SKM-1 (cell line): ENCODE data around the gene EVC.
"Not testable (repeated sequence)": the region's sequence is repeated elsewhere in the genome, so short reads cannot be mapped to it uniquely, and the experiment has no call there.

Experiments
- DNase-seq: peaks from one replicate; lab custom pipeline; 2025; ENCODE audit not compliant: unreplicated experiment; lab: John Stamatoyannopoulos, UW

Gene EVC

DNA sequence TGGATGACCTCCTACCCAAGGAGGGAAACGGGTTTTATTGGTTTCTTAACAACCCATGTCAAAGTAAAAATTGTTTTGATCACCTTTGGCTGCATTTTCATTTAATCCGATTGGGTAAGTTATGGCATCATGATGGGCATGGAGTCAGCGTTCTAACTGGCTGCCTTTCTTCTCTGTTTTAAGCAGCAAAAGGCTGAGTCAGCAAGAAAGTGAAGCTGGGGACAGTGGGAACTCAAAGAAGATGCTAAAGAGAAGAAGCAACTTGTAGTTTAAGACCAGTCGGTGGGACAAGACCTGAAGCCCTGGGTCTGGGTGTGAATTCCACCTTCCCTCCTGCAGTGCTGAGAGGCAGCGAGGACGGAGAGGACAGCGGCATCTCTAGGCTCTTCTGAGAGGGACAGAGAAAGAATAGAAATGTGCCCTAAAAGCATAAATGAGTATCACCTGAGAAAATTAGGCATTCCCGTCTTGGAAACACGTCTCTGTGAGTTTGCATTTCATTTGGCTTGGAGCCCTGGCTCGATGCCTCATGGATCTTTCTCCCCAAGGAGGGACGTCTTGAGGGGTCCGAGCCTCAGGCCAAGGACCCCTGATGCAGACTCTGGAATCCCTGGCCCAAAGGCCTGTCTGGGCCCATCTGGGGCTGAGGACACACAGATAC lies 99.9 kb downstream of the EVC start:
- DNase-seq: no peak

DNA sequence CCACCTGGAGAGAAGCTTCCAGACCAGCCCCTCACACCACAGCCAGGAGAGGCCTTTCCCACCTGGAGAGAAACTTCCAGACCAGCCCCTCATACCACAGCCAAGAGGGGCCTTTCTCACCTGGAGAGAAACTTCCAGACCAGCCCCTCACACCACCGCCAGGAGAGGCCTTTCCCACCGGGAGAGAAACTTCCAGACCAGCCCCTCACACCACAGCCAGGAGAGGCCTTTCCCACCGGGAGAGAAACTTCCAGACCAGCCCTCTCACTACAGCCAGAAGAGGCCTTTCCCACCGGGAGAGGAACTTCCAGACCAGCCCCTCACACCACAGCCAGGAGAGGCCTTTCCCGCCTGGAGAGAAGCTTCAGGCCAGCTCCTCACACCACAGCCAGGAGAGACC lies 101.1 kb downstream of the EVC start:
- not testable (repeated sequence) for DNase-seq

DNA sequence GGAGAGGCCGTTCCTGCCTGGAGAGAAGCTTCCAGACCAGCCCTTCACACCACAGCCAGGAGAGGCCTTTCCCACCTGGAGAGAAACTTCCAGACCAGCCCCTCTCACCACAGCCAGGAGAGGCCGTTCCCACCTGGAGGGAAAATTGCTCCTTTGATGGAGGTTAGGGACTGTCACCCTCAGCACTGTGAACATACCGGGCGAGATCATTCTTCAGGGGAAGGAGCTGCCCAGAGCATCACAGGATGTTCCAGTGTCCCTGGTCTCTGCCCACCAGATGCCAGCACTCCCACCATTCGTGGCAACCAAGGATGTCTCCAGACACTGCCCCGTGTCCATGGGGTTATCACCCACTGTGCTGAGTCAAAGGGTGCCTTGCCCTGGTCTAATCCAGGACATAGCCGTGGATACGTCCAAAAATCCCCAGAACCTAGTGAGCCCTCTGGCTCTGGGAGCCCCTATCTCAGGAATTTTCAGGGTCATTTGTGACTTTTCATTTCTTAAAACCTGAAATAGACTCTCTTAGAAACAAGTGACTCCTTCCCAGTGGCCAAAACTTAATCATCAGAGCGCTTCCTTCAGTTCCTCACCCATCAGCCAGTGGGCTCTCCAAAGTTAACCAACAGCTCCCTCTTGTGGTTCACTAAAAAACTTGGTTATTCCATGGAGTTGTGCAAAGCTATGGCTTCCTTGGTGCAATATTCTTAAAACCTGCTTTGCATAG lies 101.7 kb downstream of the EVC start:
- peak; percentile 83 for DNase-seq

DNA sequence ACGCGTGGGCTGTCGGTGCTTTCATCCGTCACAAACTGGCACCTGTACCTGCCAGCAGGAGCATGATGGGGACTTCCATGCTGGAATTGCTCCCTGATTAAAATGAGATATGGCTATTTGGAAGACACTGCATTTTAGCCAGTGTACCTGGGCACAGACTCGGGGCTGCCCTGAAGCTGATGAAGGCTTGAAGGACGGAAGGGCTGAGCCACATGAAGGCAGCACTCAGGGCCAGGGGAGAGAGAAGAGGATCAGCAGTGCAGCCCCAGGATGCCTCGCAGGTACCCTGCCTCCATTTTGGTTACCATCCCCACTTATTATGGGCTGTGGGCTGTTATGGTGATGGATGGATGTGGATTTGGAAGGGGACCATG lies 102.9 kb downstream of the EVC start:
- DNase-seq: no peak

DNA sequence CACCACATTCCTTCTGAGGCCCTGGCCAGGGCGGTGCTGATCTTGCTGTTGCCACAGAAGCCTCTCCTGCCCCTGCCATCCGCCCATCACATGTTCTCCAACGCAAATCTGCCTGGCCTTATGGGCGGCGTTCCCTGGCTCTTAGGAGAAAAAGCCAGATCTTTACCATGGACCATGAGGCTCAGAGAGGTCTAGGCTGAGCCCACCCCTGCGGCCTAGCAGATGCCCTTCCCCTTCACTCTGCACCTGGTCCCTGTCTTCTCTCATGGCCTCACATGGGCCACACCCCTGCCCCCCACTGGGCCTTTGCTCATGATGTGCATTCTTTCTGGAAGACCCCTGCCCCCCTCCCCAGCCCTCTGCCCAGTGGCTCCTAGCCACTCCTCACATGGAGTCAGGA lies 103.4 kb downstream of the EVC start:
- no peak for DNase-seq

DNA sequence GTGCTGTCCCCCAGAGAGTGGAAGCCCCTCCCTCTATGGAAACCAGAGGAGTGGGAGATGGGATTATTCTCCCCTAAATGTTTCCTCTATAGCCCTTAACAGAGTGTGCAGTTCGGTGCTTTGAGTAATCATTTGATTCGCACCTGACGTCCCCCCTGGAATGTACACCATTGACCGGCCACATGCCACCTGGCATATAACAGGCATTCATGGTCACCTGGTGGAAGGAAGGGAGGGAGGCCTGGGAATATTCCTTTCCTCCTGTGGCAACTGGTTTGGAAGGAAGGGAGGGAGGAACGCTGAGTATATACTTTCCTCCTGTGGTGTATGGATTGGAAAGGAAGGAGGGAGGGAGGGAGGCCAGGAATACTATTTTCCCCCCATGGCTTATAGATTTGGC lies 104.6 kb downstream of the EVC start:
- no peak for DNase-seq

DNA sequence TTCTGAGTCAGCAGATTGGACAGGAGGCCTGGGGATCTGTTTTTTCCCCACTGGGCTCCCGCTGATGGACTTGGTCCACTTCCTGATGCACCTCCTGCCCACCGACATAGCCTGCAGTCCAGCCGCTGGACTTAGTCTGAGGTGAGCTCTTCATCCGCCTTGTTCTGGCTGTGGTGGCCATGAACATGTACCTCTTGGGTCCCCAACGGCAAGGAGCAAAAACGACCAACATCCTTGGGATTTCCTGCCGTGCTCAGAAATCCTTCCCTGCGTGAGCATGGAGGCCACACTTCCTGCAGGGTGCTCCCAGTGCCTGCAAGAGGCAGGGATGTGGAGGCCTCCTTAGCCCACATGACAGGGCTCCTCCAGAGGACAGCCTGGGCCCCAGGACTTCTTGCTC lies 105.1 kb downstream of the EVC start:
- no peak for DNase-seq

DNA sequence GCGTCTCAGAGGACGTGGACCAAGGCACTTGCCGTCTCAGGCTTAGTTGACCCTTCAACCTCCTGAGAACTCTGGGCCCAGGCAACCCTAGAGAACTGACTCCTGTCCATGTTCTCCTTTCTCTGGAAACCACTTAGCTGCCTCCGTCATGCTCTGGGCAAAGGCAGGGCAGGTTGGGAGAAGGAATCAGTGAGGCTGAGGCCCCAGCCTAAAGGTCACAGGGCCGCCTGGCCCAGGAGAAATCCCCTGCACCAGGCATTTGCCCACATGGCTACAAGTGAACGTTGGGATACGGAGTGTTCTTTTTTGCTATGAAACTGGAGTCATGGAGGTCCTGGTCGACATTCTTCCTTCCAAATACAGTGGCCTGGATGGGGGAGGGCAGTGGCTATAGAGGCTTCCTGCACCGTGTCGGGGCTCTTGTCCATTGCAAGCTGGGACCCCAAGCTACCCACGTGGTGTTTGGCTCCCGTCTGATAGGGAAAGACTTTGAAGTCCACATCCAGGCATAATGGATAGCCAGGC lies 105.9 kb downstream of the EVC start:
- DNase-seq: no peak

DNA sequence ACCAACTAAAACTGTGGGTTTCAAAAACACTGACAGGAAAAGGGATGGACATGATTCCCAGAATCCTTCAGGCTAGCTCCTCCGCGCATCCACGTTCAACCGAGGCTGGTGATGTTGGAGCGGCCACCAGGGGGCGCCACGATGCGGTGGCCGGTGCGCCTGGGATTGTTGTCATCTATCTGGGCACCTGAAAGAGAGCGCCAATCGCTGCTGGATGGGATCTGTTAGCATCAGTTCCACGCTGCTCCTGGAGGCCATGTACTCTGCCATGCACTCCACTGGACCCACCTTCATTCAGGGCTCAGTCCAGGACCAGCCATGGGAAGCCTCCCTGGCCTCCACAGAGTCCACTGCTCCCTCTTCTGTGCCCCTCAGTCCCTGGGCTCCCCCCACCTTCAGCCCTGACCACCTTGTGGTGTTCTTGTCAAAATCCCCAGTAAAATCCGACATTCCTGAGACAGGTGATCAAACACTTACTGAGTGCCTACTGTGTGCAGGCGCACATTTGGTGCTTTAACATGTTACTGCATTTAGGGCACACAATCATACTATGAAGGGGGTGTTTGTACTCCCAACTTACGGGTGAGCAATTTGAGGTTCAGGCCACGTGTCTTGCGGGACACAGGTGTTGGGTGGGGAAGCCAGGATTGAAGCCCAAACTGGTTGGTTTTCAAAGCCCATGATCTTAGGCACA lies 110.8 kb downstream of the EVC start:
- DNase-seq: no peak

DNA sequence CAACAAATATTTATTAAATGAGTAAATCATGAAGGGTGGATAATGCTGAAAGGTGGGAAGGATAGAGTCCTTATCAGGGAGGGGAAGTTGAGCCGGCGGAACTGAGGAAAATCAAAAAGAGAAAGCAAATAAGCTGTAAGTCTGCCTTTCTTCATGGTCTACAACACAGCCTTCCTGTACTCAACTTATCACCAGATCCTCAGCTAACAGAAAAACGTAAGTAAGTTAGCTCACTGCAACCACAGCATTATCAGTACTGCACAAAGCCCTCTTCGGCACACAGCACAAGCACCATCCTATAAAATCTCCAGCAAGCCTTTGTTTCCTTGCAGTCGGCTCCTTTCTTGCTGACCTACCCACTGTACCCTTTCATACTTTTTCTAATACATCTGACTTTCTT lies 111.6 kb downstream of the EVC start:
- DNase-seq: no peak

DNA sequence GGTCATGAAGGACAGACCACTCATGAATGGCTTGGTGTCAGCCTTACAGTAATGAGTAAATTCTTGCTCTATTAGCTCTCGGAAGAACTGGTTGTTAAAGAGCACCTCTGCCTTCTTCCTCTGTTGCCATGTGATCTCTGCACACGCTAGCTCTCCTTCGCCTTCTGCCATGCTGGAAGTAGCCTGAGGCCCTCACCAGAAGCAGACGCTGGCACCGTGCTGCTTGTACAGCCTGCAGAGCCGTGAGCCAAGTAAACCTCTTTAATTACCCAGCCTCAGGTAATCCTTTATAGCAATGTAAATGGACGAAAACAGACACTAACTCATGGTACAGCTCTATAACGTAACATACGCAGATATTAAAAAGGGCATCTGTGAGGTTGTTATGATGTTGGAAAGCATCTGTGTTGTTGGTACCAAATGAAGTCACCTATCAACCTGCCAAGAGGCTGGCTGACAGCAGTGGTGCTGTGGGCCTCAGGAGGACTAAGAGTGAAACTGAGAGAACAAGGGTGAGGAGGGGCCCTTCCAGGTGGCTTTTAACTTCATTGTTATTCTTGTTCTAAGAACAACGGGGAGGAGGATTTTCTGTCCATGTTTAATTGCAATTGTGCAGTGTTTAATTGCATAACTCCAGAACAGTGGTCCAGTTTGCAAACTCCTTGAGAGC lies 112.7 kb downstream of the EVC start:
- DNase-seq: no peak

DNA sequence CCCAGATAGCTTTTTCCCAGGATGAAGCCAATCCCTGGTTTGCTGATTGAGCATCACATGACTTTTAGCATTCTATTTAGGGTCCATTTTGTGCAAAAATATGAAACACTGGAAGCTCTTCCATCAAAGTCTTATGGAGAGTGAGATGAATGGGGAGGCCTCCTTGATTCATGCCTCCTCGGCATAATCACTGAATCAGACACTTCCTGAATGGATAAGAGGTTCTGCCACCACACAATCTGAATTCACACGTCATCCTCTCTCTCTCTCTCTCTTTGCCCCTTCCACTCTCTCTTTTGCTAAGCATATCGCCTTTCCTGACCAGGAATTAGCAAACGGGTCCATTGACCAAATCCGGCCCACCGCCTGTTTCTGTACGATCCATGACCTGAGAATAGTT lies 113.2 kb downstream of the EVC start:
- no peak for DNase-seq

DNA sequence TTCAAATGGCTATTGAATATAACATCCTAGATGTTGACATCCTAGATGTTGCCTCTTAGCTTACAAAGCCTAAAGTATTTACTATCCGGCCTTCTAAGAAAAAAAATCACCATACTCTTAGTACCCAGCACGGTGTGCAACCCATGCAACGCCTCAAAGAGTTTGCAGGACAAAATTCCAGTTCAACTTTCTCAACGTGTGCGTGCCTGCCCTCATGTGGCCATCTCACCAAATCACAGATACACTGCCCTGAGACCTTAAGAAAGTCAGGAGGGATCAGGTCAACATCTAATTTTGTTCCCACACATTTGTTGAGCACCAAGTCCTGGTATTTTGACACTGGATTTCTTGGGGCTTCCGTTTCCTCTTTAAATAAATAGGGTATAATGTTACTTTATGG lies 113.6 kb downstream of the EVC start:
- DNase-seq: peak; percentile 58

DNA sequence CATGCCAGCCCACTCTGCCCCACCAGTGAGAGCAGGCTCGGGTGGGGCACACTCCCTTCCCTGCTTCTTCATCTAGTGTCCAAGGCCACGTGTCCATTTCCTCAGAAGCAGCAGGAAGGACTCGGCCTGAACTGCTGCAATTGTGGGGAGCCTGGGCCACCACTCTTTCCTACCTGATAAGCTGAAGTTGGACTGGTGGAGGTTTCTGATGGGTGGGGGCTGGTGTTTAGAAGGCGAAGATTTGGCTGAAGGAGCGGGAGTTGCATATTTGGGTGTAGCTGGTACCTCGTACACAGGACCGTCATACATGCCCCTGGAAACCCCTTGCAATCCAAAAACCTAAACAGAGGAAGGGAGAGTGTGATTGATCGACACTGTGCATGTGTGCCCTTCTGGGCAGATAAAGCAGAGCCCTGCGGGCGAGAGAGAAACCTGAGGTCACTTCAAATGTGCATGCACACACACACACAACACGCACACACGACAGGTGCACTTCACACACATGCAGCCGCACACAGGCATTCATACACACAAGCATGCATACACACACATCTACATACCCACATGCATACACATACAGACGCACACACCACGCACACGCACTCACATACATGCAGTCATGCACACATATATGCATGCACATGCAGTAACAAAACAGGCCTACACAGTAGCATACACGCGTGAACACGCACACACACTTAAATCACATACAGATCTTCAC lies 114.5 kb downstream of the EVC start:
- DNase-seq: no peak

DNA sequence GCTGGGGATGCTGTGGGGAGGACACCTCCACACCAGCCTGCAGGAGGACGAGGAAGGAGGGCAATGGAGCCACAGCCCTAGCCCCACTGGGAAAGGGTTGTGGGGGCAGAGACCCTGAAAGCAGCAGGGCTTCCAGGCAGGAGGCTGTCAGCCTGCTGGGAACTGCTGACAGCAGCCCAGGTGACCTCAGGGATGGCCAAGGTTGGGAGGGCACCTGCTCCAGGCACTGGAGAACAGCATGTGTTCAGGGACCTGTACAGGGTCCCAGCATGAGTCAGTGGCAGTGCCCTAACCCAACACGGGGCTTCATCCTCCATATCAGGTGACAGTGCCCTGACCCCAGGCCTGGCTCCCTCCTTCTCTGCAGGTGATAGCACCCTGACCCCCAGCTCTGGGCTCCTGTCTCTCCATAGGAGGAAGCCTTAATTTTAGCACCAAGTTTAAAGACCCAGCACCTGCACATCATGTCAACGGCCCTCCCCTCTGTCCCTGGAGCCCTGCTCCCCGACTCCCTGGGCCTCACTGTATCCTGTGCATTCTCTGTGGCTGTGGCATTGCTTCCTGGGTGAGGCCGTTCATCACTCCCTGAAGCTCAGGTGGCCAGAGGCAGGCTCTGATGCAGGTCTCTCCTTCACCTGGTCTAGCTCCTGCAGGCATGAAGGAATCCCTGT lies 115.6 kb downstream of the EVC start:
- no peak for DNase-seq

DNA sequence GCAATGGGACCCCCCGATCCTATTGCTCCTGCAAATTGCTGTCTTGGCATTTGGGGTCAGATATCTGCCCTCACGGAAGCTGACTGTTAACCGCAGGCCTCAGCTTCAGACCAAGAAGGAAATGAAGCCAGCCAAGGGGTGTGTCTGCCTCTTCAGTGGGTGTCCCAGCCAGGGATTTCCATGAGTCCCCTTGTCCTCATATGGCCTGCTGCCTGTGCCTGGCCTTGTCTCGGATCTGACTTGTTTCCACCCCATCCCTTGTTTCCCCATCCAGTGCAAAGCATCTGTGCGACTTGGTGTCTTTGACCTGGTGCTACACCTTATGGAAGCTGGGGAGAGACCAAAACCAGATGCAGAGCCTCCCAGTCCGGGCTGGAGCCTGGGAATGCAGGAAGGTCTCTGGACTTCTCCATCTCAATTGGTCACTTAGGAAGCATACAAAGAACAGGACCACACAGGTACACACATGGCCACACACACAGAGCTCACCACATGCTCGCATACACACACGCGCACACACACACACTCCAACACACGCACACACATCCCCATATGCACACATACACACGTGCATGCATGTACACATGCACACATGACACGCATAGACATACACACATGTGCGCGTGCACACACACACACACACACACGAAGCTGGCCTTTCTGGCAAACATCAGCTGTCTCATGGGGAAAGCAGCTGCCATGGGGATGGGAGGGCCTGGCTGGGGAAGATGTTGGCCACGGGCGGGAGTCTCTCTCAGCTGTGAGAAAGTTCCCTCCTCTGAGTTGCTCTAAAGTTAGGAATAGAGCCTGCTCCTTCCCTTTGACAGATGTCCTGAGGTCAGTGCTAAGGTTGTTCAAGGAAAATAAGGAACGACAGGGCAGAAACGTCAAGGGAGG lies 116.4 kb downstream of the EVC start:
- no peak for DNase-seq

DNA sequence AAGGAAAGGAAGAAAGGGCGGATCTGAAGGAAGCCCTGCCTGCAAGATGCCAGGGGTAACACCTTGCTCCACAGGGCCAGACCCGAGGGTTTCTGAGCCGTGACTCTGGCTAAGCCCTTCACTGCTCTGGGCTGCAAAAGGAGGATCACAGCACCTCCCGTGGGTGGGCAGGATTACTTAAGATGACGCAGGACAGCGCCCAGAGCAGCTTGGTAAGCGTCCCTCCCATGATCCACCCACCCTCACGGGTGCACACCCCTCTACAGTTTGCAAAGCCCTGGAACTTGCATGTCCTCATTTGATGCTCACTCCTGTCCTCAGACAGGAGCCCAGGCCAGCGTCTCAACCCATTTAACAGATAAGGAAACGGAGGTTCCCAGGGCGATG lies 117.0 kb downstream of the EVC start:
- no peak for DNase-seq

DNA sequence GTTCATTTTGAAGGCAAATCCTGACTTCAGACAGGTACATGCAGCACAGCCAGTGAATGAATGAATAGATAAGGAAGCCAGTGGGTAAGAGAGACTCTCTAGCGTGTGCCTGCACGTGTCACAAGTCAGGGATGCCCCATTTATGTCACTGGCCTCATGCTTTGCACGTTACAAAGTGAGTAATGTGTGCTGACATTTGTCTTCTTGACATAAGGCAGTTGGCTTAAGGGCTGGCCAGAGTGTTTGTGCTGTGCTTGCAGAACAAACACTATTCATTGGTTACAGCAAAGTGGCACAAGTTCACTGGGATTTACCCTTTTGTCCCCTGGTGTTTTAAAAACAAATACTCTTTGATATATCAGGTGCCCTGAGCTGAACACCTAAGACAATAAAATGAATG lies 125.9 kb downstream of the EVC start:
- DNase-seq: no peak

DNA sequence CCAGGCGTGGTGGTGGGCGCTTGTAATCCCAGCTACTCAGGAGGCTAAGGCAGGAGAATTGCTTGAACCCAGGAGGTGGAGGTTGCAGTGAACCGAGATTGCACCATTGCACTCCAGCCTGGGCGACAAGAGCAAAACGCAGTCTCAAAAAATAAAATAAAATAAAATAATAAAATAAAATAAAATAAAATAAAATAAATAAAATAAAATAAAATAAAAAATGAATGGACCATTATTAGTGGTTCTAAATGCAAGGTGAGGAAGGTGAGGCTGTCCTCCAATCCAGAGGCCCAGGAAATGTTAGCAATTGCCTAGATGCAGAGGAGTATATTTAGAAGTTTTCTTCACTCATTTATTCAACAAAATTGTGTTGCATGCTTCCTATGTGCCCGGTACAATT lies 126.5 kb downstream of the EVC start:
- DNase-seq: not testable (repeated sequence)
